Heart left ventricle (tissue), 13 donors: ENCODE data around the gene ALG8.

Source experiments
- CTCF ChIP-seq, 12 donors: fragments of 200-600 bp; sonication (generic) in 4 of 12; IDR thresholded peaks; one replicate each; pipeline versions ENCODE4 v1.5.0 to v1.8.0; 2018 to 2022; ENCODE audit warnings: antibody characterized with exemption in 12 of 12, mild to moderate bottlenecking in 5 of 12
- POLR2A ChIP-seq, 2 donors: fragments of 450-650 bp; IDR thresholded peaks; one replicate each; pipeline ENCODE4 v1.6.1; 2017; ENCODE audit warnings: antibody characterized with exemption in 2 of 2, mild to moderate bottlenecking in 2 of 2, moderate library complexity in 2 of 2
- donor health status: ischemic (EF 13 %, LVEDD 7.1; RV severe dilation, severe dysfunction).
- donor health status: DM: no; HTN: yes; CAD: no.
- donor health status: DM: no; HTN: no; CAD: no.
- donor health status: ischemic (EF 25% LVEDD 6.9; RV normal size, moderate dysfunction).
- donor health status: ischemic (EF 25% LVEDD 5.7; RV mildly dilated, moderate dysfunction).
- donor health status: ischemic (EF 35%, LVEDD 5.7; RV mildly dilated, moderate dysfunction).
- donor health status: nonischemic (EF 11% LVEDD 7.7; RV severe dilation, severe dysfunction).
- donor health status: DM: yes; HTN: yes; CAD: no.
- donor health status: PGD.
- donor health status: ischemic (EF 29% LVEDD 5.4; RV normal size, mild dysfunction).
- donor health status: nonischemic (EF 23%, LVEDD 6.1; RV moderate dilation, normal function).

GRCh38 chr11:78065203-78065602, 74.2 kb downstream of the ALG8 start:
- TF ChIP-seq CTCF (IDR thresholded peaks at IDR 0.05) (no peak), POLR2A (IDR thresholded peaks at IDR 0.05) (no peak)
